Neuronal stem cell (in vitro differentiated cells): ENCODE measurements around the gene XYLT1.

Experiments used
- DNase-seq: peaks from one replicate; pipeline ENCODE4 v3.0.0-alpha.2; 2013; ENCODE audit warnings: low spot score
- H2AFZ ChIP-seq: one replicate; pipeline ENCODE4 v1.6.1; 2013; ENCODE audit warnings: mild to moderate bottlenecking, low read length, inconsistent platforms
- H2AK5ac ChIP-seq: 2 replicates; pipeline ENCODE4 v1.6.1; 2013; ENCODE audit warnings: low read depth, mild to moderate bottlenecking, inconsistent platforms, low read length, moderate library complexity, mixed read lengths
- H2BK120ac ChIP-seq: 2 replicates; pipeline ENCODE4 v1.6.1; 2013; ENCODE audit warnings: low read depth, mild to moderate bottlenecking, inconsistent platforms, low read length, moderate library complexity, mixed read lengths
- H2BK12ac ChIP-seq: one replicate; pipeline ENCODE4 v1.6.1; 2013; ENCODE audit warnings: low read length, inconsistent platforms
- H2BK15ac ChIP-seq: 2 replicates; pipeline ENCODE4 v1.6.1; 2013; ENCODE audit warnings: mild to moderate bottlenecking, low read length, inconsistent platforms, mixed read lengths
- H2BK5ac ChIP-seq: one replicate; pipeline ENCODE4 v1.6.1; 2013; ENCODE audit warnings: inconsistent platforms, mild to moderate bottlenecking, low read length, moderate library complexity
- H3K14ac ChIP-seq: one replicate; pipeline ENCODE4 v1.6.1; 2013; ENCODE audit warnings: low read length, inconsistent platforms
- H3K18ac ChIP-seq: 2 replicates; pipeline ENCODE4 v1.6.1; 2013; ENCODE audit warnings: low read length, inconsistent platforms
- H3K23ac ChIP-seq: 2 replicates; pipeline ENCODE4 v1.6.1; 2013; ENCODE audit warnings: low read depth, mild to moderate bottlenecking, mixed read lengths, low read length, inconsistent platforms; ENCODE audit not compliant: poor library complexity
- H3K27ac ChIP-seq: replicated peaks from 3 replicates; pipeline ENCODE4 v1.5.1; 2013; ENCODE audit warnings: low read length, inconsistent platforms
- H3K27me3 ChIP-seq, 3 experiments: 2 replicates each; pipeline ENCODE4 v1.6.1; 2013; ENCODE audit warnings: low read length in 3 of 3, mild to moderate bottlenecking in 2 of 3, inconsistent platforms in 1 of 3, low read depth in 1 of 3, mixed read lengths in 1 of 3, moderate library complexity in 1 of 3; ENCODE audit not compliant: control insufficient read depth in 3 of 3, insufficient read depth in 3 of 3
- H3K36me3 ChIP-seq, 2 donors: replicated peaks in 1 of 2; 2 replicates each; pipeline ENCODE4 v1.6.1; 2013; ENCODE audit warnings: low read length in 2 of 2; ENCODE audit not compliant: control insufficient read depth in 2 of 2, insufficient read depth in 2 of 2
- H3K4ac ChIP-seq: 2 replicates; pipeline ENCODE4 v1.6.1; 2013; ENCODE audit warnings: inconsistent platforms, mild to moderate bottlenecking, low read length, moderate library complexity
- H3K4me1 ChIP-seq, 2 donors: 1 replicate in 1 of 2; 2 replicates in 1 of 2; pipeline ENCODE4 v1.6.1; 2013; ENCODE audit warnings: low read length in 2 of 2, low read depth in 1 of 2; ENCODE audit not compliant: control insufficient read depth in 2 of 2, insufficient read depth in 1 of 2
- H3K4me2 ChIP-seq: one replicate; pipeline ENCODE4 v1.6.1; 2013; ENCODE audit warnings: mild to moderate bottlenecking, low read length, inconsistent platforms; ENCODE audit not compliant: insufficient read depth, poor library complexity, severe bottlenecking
- H3K4me3 ChIP-seq, 2 donors: 2 replicates each; pipeline ENCODE4 v1.5.1; 2013; ENCODE audit warnings: low read length in 2 of 2, mild to moderate bottlenecking in 2 of 2, inconsistent platforms in 1 of 2, moderate library complexity in 1 of 2
- H3K79me1 ChIP-seq: one replicate; pipeline ENCODE4 v1.6.1; 2013; ENCODE audit warnings: low read depth, mild to moderate bottlenecking, inconsistent platforms, low read length, moderate library complexity
- H3K9ac ChIP-seq: one replicate; pipeline ENCODE4 v1.6.1; 2013; ENCODE audit warnings: mild to moderate bottlenecking, low read depth, low read length, inconsistent platforms; ENCODE audit not compliant: poor library complexity
- H3K9me3 ChIP-seq, 2 donors: replicated peaks in 1 of 2; 2 replicates each; pipeline versions ENCODE3 to v1.6.1; 2013; ENCODE audit warnings: low read length in 2 of 2, mild to moderate bottlenecking in 2 of 2, inconsistent platforms in 1 of 2, low read depth in 1 of 2, mixed read lengths in 1 of 2, moderate library complexity in 1 of 2; ENCODE audit not compliant: control insufficient read depth in 2 of 2, insufficient read depth in 1 of 2
- H4K8ac ChIP-seq: one replicate; pipeline ENCODE4 v1.6.1; 2013; ENCODE audit warnings: low read depth, mild to moderate bottlenecking, inconsistent platforms, low read length, moderate library complexity
- H4K91ac ChIP-seq: one replicate; pipeline ENCODE4 v1.6.1; 2013; ENCODE audit warnings: low read length, low read depth, mild to moderate bottlenecking, inconsistent platforms; ENCODE audit not compliant: poor library complexity
- WGBS, 2 donors: extraction: QIAGEN DNeasy Blood & Tissue Kit; methylation state at CpG; one replicate each; pipeline ENCODE4 v1.1.7; 2013; ENCODE audit warnings: missing lambda C conversion rate in 2 of 2, mixed read lengths in 1 of 2; ENCODE audit not compliant: insufficient read length in 2 of 2, insufficient replicate concordance in 1 of 2; ENCODE audit errors: extremely low coverage in 2 of 2; 5-methylcytosine and 5-hydroxymethylcytosine counted together

XYLT1 gene

DNA sequence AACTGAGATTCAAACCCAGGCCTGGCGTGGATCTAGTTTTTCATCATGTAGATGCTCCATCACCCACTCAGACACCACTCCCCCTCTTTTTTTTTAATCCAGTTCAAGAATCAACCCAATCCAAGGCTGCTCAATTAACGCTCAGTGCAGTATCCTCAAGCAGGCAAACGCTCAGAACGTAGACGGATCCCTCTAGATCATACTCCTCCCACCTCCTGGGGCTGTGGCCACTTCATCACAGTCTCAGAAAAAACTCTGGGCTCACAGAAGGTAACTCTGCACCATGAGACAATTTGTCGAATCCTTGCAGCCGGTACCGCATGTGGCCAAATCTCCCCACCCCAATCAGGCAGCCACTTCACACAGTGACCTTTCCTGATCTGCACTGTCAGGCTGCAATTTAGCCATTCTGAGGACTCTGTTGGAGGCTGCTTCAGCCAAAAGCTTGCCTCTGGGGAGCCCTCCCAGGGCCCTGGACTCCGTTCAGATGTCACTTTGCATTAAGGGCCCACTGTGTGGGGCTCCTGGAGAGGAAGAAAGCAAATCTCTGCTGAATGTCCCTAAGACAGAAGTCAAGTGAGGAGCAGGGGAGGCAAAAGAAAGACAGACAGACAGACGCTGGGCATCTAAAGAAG, 183.5 kb downstream of the XYLT1 start:
- Histone ChIP-seq H3K4me1 (peaks cover 0 to 8% of the 10 kb centered on the region in 2 donors), H3K4me3 (no peak overlapping the region), H3K9ac (no peak overlapping the region), H2BK5ac (no peak overlapping the region), H3K36me3 (no peaks in the 10 kb centered on the region), H3K4me2 (no peak overlapping the region), H3K4ac (no peak overlapping the region), H2BK120ac (no peak overlapping the region), H3K79me1 (no peaks in the 10 kb centered on the region), H2AFZ (no peak overlapping the region), H3K27ac (peak overlapping the region; percentile 30), H3K27me3 (no peaks in the 10 kb centered on the region), H3K14ac (no peak overlapping the region), H4K91ac (no peak overlapping the region), H3K18ac (peak overlapping the region; percentile 49), H2AK5ac (no peak overlapping the region), H3K23ac (no peak overlapping the region), H2BK15ac (no peak overlapping the region), H4K8ac (no peak overlapping the region), H3K9me3 (no peaks in the 10 kb centered on the region), H2BK12ac (no peak overlapping the region)
- DNase-seq: peak; percentile 21
- no CpG with 5 or more reads among the region's 10 CpGs for WGBS, 2 donors

DNA sequence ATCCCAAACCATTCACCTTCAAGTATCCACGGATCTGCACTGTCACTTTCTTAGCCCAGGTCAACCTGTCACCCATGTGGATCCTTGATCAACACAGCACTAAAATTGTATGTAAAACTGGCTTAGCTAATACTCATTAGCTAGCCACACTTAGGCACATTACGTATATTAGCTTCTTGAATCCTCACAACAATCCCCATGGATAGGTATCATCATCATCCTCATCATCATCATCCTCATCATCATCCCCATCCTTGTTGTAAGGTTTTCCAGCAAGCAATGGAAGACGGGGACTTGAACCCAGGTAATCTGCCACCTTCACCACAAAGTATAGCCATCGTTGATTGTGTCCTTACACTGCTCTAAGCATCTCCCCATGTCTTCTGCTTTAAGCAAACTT, 184.3 kb downstream of the XYLT1 start:
- H3K4me3 ChIP-seq: no peak overlapping the region
- H3K36me3 ChIP-seq: no peaks in the 10 kb centered on the region
- WGBS, 2 donors: no CpG with 5 or more reads among the region's 4 CpGs
- H2BK15ac ChIP-seq: no peak overlapping the region
- no peak for DNase-seq
- no peaks in the 10 kb centered on the region for H3K9me3 ChIP-seq
- H3K14ac ChIP-seq: no peak overlapping the region
- no peak overlapping the region for H3K27ac ChIP-seq
- no peak overlapping the region for H3K23ac ChIP-seq
- H3K4me2 ChIP-seq: no peak overlapping the region
- H2AK5ac ChIP-seq: no peak overlapping the region
- no peak overlapping the region for H4K8ac ChIP-seq
- no peak overlapping the region for H2BK12ac ChIP-seq
- H4K91ac ChIP-seq: no peak overlapping the region
- no peak overlapping the region for H3K9ac ChIP-seq
- no peak overlapping the region for H2BK5ac ChIP-seq
- no peak overlapping the region for H3K18ac ChIP-seq
- no peaks in the 10 kb centered on the region for H3K27me3 ChIP-seq
- H2BK120ac ChIP-seq: no peak overlapping the region
- H3K4me1 ChIP-seq: peaks cover 0 to 9% of the 10 kb centered on the region in 2 donors
- H2AFZ ChIP-seq: no peak overlapping the region
- H3K4ac ChIP-seq: no peak overlapping the region
- H3K79me1 ChIP-seq: no peaks in the 10 kb centered on the region

DNA sequence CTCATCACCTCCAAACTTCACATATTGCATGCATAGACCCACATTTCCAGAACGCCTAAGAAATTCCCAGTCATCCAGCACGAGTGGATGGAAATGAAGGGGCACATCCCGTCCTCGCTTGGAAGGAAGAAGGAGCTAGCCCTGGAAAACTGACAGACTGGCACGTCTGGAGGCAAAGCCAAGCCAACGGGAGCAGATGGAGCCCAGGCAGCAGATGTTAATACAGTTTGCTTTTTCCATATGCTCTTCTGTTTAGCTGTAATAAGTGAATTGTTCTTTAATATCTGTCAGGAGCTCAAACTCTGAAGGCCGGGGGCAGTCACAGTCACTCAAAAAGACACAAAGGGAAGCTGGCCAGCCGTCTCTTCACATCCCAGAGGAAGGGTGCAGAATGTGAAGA, 187.7 kb downstream of the XYLT1 start:
- Histone ChIP-seq H3K4ac (no peak overlapping the region), H4K91ac (no peak overlapping the region), H2AFZ (no peak overlapping the region), H3K27ac (no peak overlapping the region), H3K14ac (no peak overlapping the region), H3K4me3 (no peak overlapping the region), H3K27me3 (no peaks in the 10 kb centered on the region), H3K23ac (no peak overlapping the region), H3K9me3 (no peaks in the 10 kb centered on the region), H3K36me3 (no peaks in the 10 kb centered on the region), H3K18ac (no peak overlapping the region), H2AK5ac (no peak overlapping the region), H3K4me1 (peaks cover 0 to 10% of the 10 kb centered on the region in 2 donors), H2BK15ac (no peak overlapping the region), H3K4me2 (no peak overlapping the region), H2BK120ac (no peak overlapping the region), H3K79me1 (no peaks in the 10 kb centered on the region), H2BK5ac (no peak overlapping the region), H4K8ac (no peak overlapping the region), H3K9ac (no peak overlapping the region), H2BK12ac (no peak overlapping the region)
- DNase-seq: no peak
- WGBS, 2 donors: no CpG with 5 or more reads among the region's 8 CpGs

DNA sequence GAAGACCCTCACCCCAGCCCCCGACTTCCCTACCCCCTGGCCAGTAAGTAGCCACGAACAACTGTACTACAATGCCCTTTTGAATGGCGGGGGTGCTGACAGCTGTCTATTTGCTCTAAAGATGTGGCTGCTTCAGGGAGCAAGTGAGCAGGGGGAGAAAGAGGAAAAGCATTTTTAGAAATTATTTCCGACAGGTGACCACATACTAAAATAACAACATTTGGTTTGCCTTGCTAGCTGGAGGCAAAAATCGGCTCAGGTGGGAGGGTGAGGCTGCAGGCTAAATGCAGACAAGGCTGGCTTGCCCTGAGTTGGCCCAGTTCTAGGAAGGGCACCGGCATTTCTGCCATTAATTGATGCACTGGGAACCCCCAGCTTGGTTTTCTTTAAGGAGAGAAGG, 188.5 kb downstream of the XYLT1 start:
- H3K27me3 ChIP-seq: no peaks in the 10 kb centered on the region

More for the DNA sequence above, 188.5 kb downstream of the XYLT1 start:
- H3K36me3 ChIP-seq: no peaks in the 10 kb centered on the region
- no peak overlapping the region for H4K8ac ChIP-seq
- no peak for DNase-seq
- H3K14ac ChIP-seq: no peak overlapping the region
- no peak overlapping the region for H3K4me2 ChIP-seq
- peaks cover 0 to 11% of the 10 kb centered on the region in 2 donors for H3K4me1 ChIP-seq
- H4K91ac ChIP-seq: no peak overlapping the region
- H2AFZ ChIP-seq: no peak overlapping the region
- no peaks in the 10 kb centered on the region for H3K79me1 ChIP-seq
- H3K9me3 ChIP-seq: no peaks in the 10 kb centered on the region
- no peak overlapping the region for H2AK5ac ChIP-seq
- H2BK12ac ChIP-seq: no peak overlapping the region
- WGBS, 2 donors: no CpG with 5 or more reads among the region's 6 CpGs
- no peak overlapping the region for H2BK15ac ChIP-seq
- H2BK5ac ChIP-seq: no peak overlapping the region
- no peak overlapping the region for H3K4ac ChIP-seq
- H3K23ac ChIP-seq: no peak overlapping the region
- H3K9ac ChIP-seq: no peak overlapping the region
- no peak overlapping the region for H3K4me3 ChIP-seq
- H3K18ac ChIP-seq: no peak overlapping the region
- no peak overlapping the region for H3K27ac ChIP-seq
- H2BK120ac ChIP-seq: no peak overlapping the region
